ENCODE data around the gene PLLP.

The PLLP gene

GRCh38 chr16:57251352-57251751, 33.1 kb downstream of the PLLP start:
- peaks cover 48% of the 10 kb centered on the region for H3K36me3 Mint-ChIP-seq (ENCODE audit: low read depth)
- no peak overlapping the region for H3K27ac Mint-ChIP-seq
- H3K27me3 Mint-ChIP-seq (ENCODE audit: low read depth) = no peaks in the 10 kb centered on the region
- H3K4me3 Mint-ChIP-seq = no peak overlapping the region
- no peaks in the 10 kb centered on the region for H3K4me1 Mint-ChIP-seq
- no peaks in the 10 kb centered on the region for H3K9me3 Mint-ChIP-seq
- no peak for TF ChIP-seq CTCF (IDR thresholded peaks at IDR 0.05; ENCODE audit: unreplicated experiment in 3 of 3)

- Mint-ChIP-seq H3K27me3 (ENCODE audit: low read depth) (no peaks in the 10 kb centered on the region), H3K4me1 (peaks cover 15% of the 10 kb centered on the region), H3K36me3 (ENCODE audit: low read depth) (peaks cover 32% of the 10 kb centered on the region), H3K9me3 (no peaks in the 10 kb centered on the region), H3K4me3 (peak overlapping the region; percentile 77 to 91 (median 90)), H3K27ac (peak overlapping the region; percentile 56 to 83 (median 77))
- TF ChIP-seq CTCF (IDR thresholded peaks at IDR 0.05; ENCODE audit: unreplicated experiment in 3 of 3) = no peak
Observed at GRCh38 chr16:57245472-57246113, 38.9 kb downstream of the PLLP start.

DNA sequence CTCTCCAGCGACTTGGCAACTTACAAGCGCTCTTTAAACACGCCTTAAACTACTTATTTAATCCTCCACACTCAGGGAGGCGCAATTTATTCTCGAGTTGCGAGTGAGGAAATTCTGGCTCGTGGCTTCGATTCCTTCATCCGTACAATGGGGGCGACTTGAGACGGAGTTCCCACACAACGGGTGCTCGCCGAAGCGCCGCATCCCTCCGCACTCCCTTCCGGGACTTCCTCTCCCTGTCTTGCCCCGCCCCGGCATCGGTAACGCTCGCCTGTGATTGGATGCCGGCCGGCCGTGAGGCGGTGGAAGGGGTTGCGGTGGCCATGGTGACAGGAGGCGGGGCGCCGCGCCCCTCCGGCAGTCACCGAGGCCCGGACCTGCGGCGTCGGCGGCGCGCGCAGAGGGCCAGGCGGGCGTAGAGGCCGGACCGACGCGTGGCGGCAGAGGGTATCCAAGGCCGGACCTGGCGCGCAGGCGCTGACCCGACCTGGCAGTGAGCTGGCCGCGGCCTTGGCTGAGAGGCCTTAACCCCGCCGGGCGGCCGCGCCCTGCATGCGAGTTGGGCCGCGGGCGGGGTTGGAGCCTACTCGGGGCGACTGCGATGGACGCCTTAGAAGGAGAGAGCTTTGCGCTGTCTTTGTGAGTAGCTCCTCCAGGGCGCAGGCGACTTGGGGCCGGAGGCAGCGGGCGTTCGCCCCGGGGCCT, 39.6 kb downstream of the PLLP start, which contains the start of gene ARL2BP:
Gene ARL2BP (plus strand): TSS at position 493 of the 705 bp plus-strand sequence. CDS start 109 bp downstream, at position 602.
- no peak for TF ChIP-seq CTCF (IDR thresholded peaks at IDR 0.05; ENCODE audit: unreplicated experiment in 3 of 3)
- Mint-ChIP-seq H3K36me3 (ENCODE audit: low read depth) (peaks cover 31% of the 10 kb centered on the region), H3K27me3 (ENCODE audit: low read depth) (no peaks in the 10 kb centered on the region), H3K4me1 (peaks cover 15% of the 10 kb centered on the region), H3K27ac (peak within 1 kb of the TSS; percentile 56 to 92 (median 90)), H3K9me3 (no peaks in the 10 kb centered on the region), H3K4me3 (peak within 1 kb of the TSS; percentile 89 to 94 (median 91))

- peak overlapping the region; percentile 89 to 94 (median 91) for H3K4me3 Mint-ChIP-seq
Observed at GRCh38 chr16:57244463-57244766, 40.1 kb downstream of the PLLP start.

DNA sequence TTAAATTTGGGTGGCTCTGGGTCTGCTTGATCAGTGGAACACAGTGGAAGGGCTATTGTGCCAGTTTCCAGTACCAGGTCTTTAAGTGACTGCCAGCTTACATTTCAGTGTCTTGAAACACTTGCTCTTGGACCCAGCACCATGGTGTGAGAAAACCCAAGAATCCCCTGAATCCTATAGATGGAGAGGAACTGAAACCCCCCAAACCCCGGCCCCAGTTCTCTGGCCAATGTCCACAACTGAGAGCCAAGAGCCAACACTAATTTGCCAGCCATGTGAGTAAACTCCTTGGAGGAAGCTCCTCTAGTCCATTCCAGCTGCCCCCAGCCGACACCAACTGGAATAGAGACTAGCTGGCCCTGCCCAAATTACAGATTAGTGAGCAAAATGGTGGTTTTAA, 41.8 kb downstream of the PLLP start:
- no peak for TF ChIP-seq CTCF (IDR thresholded peaks at IDR 0.05; ENCODE audit: unreplicated experiment in 3 of 3)
- Mint-ChIP-seq H3K9me3 (no peaks in the 10 kb centered on the region), H3K36me3 (ENCODE audit: low read depth) (peaks cover 27% of the 10 kb centered on the region), H3K4me3 (peak overlapping the region; percentile 55 to 75 (median 66)), H3K27me3 (ENCODE audit: low read depth) (no peaks in the 10 kb centered on the region), H3K27ac (peak overlapping the region in 1 of 3 experiments; percentile 38), H3K4me1 (peaks cover 19% of the 10 kb centered on the region)

More at GRCh38 chr16:57244463-57244766, 40.1 kb downstream of the PLLP start:
- peaks cover 27% of the 10 kb centered on the region for H3K36me3 Mint-ChIP-seq (ENCODE audit: low read depth)
- H3K9me3 Mint-ChIP-seq = no peaks in the 10 kb centered on the region
- TF ChIP-seq CTCF (IDR thresholded peaks at IDR 0.05; ENCODE audit: unreplicated experiment in 3 of 3) = no peak
- H3K4me1 Mint-ChIP-seq = peaks cover 15% of the 10 kb centered on the region
- H3K27me3 Mint-ChIP-seq (ENCODE audit: low read depth) = no peaks in the 10 kb centered on the region
- H3K27ac Mint-ChIP-seq = peak overlapping the region; percentile 52 to 92 (median 90)

Measured in nephron (organoid).